ENCODE measurements around the gene CC2D2B. TPM values are rescaled to one million over a fixed set of nuclear protein-coding genes. Genes with fewer than 3 reads are reported as not detected.
"Not testable (repeated sequence)": the region's sequence is repeated elsewhere in the genome, so short reads cannot be mapped to it uniquely, and the experiment has no call there.

The CC2D2B gene
- polyA plus RNA-seq, 2 donors = 0.13 to 0.28 TPM

DNA sequence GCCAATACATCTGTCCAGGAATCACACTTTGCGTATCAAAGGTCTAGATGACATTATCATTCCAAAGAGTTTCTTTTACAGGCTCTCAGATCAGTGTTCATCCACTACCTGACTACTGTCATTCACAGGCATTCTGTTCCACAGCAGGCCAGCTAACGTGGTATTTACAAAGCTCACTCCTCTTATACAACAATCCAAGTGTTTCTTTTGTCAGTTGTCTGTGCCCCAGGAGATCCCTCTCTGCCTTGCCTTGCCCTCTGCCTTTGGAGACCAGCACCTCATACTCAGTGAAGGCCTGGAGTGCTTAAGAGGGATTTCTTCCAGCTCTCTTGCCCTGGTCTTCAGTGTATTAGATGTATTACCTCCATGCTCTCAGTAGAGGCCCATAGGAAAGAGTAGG, 34.6 kb upstream of the CC2D2B start:
- Histone ChIP-seq H3K27ac (ENCODE audit: low read depth in 2 of 2, low read length in 1 of 2) (no peak overlapping the region), H3K4me1 (ENCODE audit: control insufficient read depth in 2 of 2, insufficient read depth in 2 of 2, low read length in 1 of 2) (no peaks in the 10 kb centered on the region), H3K36me3 (ENCODE audit: control insufficient read depth in 2 of 2, insufficient read depth in 2 of 2, low read length in 1 of 2) (peaks cover 0 to 2% of the 10 kb centered on the region in 2 donors), H3K4me3 (ENCODE audit: low read depth in 1 of 2, low read length in 2 of 2) (no peak overlapping the region), H3K27me3 (ENCODE audit: control insufficient read depth in 1 of 2, insufficient read depth in 2 of 2, low read length in 2 of 2) (no peaks in the 10 kb centered on the region), H3K9me3 (ENCODE audit: control insufficient read depth in 2 of 2, insufficient read depth in 1 of 2, low read depth in 1 of 2, low read length in 1 of 2) (no peaks in the 10 kb centered on the region)
- 96 to 97% methylated on average over 2 of the region's 2 CpGs for WGBS, 2 donors

DNA sequence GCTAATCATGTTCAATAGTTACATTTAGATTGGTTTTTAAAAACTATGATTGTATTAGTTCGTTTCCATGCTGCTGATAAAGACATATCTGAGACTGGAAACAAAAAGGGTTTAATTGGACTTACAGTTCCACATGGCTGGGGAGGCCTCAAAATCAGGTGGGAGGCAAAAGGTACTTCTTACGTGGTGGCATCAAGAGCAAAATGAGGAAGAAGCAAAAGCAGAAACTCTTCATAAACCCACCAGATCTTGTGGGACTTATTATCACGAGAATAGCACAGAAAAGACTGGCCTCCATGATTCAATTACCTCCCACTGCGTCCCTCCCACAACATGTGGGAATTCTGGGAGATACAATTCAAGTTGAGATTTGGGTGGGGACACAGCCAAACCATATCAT, 34.1 kb upstream of the CC2D2B start:
- Histone ChIP-seq H3K9me3 (ENCODE audit: control insufficient read depth in 2 of 2, insufficient read depth in 1 of 2, low read depth in 1 of 2, low read length in 1 of 2) (no peaks in the 10 kb centered on the region), H3K36me3 (ENCODE audit: control insufficient read depth in 2 of 2, insufficient read depth in 2 of 2, low read length in 1 of 2) (peaks cover 0 to 2% of the 10 kb centered on the region in 2 donors), H3K4me1 (ENCODE audit: control insufficient read depth in 2 of 2, insufficient read depth in 2 of 2, low read length in 1 of 2) (no peaks in the 10 kb centered on the region), H3K27me3 (ENCODE audit: control insufficient read depth in 1 of 2, insufficient read depth in 2 of 2, low read length in 2 of 2) (no peaks in the 10 kb centered on the region), H3K27ac (ENCODE audit: low read depth in 2 of 2, low read length in 1 of 2) (no peak overlapping the region), H3K4me3 (ENCODE audit: low read depth in 1 of 2, low read length in 2 of 2) (no peak overlapping the region)
- WGBS, 2 donors = 92 to 94% methylated on average over 4 of the region's 4 CpGs

DNA sequence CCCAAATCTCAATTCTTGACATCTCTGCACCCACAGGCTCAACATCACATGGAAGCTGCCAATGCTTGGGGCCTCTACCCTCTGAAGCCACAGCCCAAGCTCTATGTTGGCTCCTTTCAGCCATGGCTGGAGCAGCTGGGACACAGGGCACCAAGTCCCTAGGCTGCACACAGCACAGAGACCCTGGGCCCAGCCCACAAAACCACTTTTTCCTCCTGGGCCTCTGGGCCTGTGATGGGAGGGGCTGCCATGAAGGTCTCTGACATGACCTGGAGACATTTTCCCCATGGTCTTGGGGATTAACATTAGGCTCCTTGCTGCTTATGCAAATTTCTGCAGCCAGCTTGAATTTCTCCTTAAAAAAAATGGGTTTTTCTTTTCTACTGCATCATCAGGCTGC, 33.0 kb upstream of the CC2D2B start:
- not testable (repeated sequence) for H3K36me3 ChIP-seq (ENCODE audit: control insufficient read depth in 2 of 2, insufficient read depth in 2 of 2, low read length in 1 of 2); H3K9me3 ChIP-seq (ENCODE audit: control insufficient read depth in 2 of 2, insufficient read depth in 1 of 2, low read depth in 1 of 2, low read length in 1 of 2); H3K27ac ChIP-seq (ENCODE audit: low read depth in 2 of 2, low read length in 1 of 2); H3K4me3 ChIP-seq (ENCODE audit: low read depth in 1 of 2, low read length in 2 of 2); H3K27me3 ChIP-seq (ENCODE audit: control insufficient read depth in 1 of 2, insufficient read depth in 2 of 2, low read length in 2 of 2); H3K4me1 ChIP-seq (ENCODE audit: control insufficient read depth in 2 of 2, insufficient read depth in 2 of 2, low read length in 1 of 2)

DNA sequence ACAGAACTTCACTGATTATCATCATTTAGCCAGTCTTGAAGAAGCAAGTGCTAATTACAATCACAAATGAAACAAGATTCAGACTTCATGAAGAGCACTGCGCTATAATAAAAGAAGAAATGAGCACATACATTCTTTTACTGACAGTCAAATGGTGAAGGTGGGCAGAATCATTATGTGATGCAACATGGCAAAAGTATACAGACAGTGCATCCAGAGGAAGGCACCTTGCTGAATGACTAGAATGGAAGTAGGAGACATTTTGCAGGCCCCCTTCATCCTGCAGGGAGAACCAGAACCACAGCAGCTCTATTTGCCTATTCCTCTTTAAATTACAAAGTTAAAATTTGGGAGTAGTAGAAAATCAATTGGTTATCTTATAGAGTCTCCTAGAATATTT, 31.0 kb upstream of the CC2D2B start:
- Histone ChIP-seq H3K9me3 (ENCODE audit: control insufficient read depth in 2 of 2, insufficient read depth in 1 of 2, low read depth in 1 of 2, low read length in 1 of 2) (no peaks in the 10 kb centered on the region), H3K36me3 (ENCODE audit: control insufficient read depth in 2 of 2, insufficient read depth in 2 of 2, low read length in 1 of 2) (peaks cover 0 to 2% of the 10 kb centered on the region in 2 donors), H3K27me3 (ENCODE audit: control insufficient read depth in 1 of 2, insufficient read depth in 2 of 2, low read length in 2 of 2) (no peaks in the 10 kb centered on the region), H3K27ac (ENCODE audit: low read depth in 2 of 2, low read length in 1 of 2) (no peak overlapping the region), H3K4me3 (ENCODE audit: low read depth in 1 of 2, low read length in 2 of 2) (no peak overlapping the region), H3K4me1 (ENCODE audit: control insufficient read depth in 2 of 2, insufficient read depth in 2 of 2, low read length in 1 of 2) (no peaks in the 10 kb centered on the region)
- WGBS, 2 donors = 99 to 100% methylated on average over 1 of the region's 1 CpG

DNA sequence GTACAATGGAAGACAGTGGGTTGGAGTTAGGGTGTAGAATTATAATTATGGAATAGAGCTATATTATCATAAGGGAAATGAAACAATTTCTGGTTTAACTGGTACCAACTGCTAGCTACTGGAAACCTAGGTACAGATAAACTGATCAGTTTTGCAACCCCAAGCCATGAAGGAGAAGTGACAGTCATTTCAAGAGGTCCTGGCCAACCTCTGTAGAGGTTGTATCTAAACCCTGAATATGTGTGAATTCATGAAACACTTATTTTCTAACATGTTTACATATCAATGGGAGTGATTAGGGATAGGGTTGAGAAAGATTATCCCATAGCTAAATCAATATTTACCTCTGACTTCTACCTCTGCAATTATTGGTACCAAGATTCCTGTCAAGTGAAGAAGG, 29.9 kb upstream of the CC2D2B start:
- Histone ChIP-seq H3K4me3 (ENCODE audit: low read depth in 1 of 2, low read length in 2 of 2) (no peak overlapping the region), H3K36me3 (ENCODE audit: control insufficient read depth in 2 of 2, insufficient read depth in 2 of 2, low read length in 1 of 2) (peaks cover 0 to 2% of the 10 kb centered on the region in 2 donors), H3K9me3 (ENCODE audit: control insufficient read depth in 2 of 2, insufficient read depth in 1 of 2, low read depth in 1 of 2, low read length in 1 of 2) (no peaks in the 10 kb centered on the region), H3K27me3 (ENCODE audit: control insufficient read depth in 1 of 2, insufficient read depth in 2 of 2, low read length in 2 of 2) (no peaks in the 10 kb centered on the region), H3K27ac (ENCODE audit: low read depth in 2 of 2, low read length in 1 of 2) (no peak overlapping the region), H3K4me1 (ENCODE audit: control insufficient read depth in 2 of 2, insufficient read depth in 2 of 2, low read length in 1 of 2) (no peaks in the 10 kb centered on the region)

DNA sequence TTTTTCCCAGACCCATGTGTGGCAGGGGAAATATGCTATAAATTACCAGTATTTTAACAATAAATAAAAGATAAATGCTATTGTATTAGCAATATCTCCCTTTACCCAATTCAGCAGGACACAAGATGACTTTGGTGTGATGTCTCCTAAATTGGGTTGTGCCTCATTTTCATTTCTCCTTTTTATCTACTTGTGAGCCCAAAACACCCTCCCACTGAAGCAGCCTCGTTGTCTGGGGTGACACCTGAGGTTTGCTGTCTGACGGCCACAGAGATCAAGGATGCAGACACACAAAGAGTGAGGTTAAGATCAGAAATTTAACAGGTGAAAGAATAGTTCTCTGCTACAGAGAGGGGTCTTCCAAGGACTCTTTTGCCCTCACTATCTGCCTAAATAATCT, 27.1 kb upstream of the CC2D2B start:
- no peaks in the 10 kb centered on the region for H3K4me1 ChIP-seq (ENCODE audit: control insufficient read depth in 2 of 2, insufficient read depth in 2 of 2, low read length in 1 of 2)
- WGBS, 2 donors = 69 to 83% methylated on average over 2 of the region's 2 CpGs
- no peaks in the 10 kb centered on the region for H3K36me3 ChIP-seq (ENCODE audit: control insufficient read depth in 2 of 2, insufficient read depth in 2 of 2, low read length in 1 of 2)
- H3K27ac ChIP-seq (ENCODE audit: low read depth in 2 of 2, low read length in 1 of 2) = no peak overlapping the region
- H3K27me3 ChIP-seq (ENCODE audit: control insufficient read depth in 1 of 2, insufficient read depth in 2 of 2, low read length in 2 of 2) = no peaks in the 10 kb centered on the region
- no peak overlapping the region for H3K4me3 ChIP-seq (ENCODE audit: low read depth in 1 of 2, low read length in 2 of 2)
- H3K9me3 ChIP-seq (ENCODE audit: control insufficient read depth in 2 of 2, insufficient read depth in 1 of 2, low read depth in 1 of 2, low read length in 1 of 2) = no peaks in the 10 kb centered on the region

DNA sequence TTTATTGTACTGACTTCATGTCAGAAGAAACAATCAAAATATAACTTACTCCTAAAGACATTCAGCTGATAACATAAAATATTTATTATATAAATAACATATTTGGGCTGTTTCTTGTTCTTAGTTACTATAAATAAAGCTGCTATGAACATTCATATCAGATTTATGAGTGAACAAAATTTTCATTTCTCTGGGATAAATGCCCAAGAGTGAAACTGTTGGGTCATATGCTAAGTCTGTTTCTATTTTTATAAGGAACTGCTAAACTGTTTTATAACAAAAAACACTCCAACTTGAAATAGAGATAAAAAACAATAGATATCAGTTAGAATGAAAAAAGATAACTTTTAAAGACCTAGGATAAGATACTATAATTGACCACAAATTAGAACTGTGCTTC, 26.5 kb upstream of the CC2D2B start:
- H3K27ac ChIP-seq (ENCODE audit: low read depth in 2 of 2, low read length in 1 of 2) = no peak overlapping the region

DNA sequence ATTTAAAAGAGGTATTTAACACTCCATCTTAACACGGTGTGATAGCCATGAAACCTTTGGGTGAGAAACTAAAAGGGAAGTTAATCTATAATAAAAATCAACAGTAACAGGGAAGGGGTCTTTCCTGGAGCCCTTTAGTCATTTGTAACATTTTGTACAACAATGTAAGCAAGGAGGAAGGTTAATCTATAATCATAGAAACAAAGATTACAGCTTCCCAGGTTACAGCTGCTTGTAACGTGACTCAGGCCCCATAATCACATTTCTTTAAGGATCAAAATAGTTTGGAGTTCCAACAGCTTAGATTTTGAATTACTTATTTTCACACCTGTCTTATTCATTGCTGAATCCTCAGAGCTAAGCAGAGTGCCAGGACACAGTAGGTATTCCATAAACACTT, 17.9 kb upstream of the CC2D2B start:
- no peak overlapping the region for H3K4me3 ChIP-seq (ENCODE audit: low read depth in 1 of 2, low read length in 2 of 2)
- H3K27ac ChIP-seq (ENCODE audit: low read depth in 2 of 2, low read length in 1 of 2) = no peak overlapping the region
- WGBS, 2 donors = 74% methylated on average over 2 of the region's 2 CpGs
- no peaks in the 10 kb centered on the region for H3K9me3 ChIP-seq (ENCODE audit: control insufficient read depth in 2 of 2, insufficient read depth in 1 of 2, low read depth in 1 of 2, low read length in 1 of 2)
- no peaks in the 10 kb centered on the region for H3K4me1 ChIP-seq (ENCODE audit: control insufficient read depth in 2 of 2, insufficient read depth in 2 of 2, low read length in 1 of 2)
- H3K36me3 ChIP-seq (ENCODE audit: control insufficient read depth in 2 of 2, insufficient read depth in 2 of 2, low read length in 1 of 2) = no peaks in the 10 kb centered on the region
- H3K27me3 ChIP-seq (ENCODE audit: control insufficient read depth in 1 of 2, insufficient read depth in 2 of 2, low read length in 2 of 2) = no peaks in the 10 kb centered on the region

More for the DNA sequence above, 26.5 kb upstream of the CC2D2B start:
- Histone ChIP-seq H3K36me3 (ENCODE audit: control insufficient read depth in 2 of 2, insufficient read depth in 2 of 2, low read length in 1 of 2) (no peaks in the 10 kb centered on the region), H3K4me1 (ENCODE audit: control insufficient read depth in 2 of 2, insufficient read depth in 2 of 2, low read length in 1 of 2) (no peaks in the 10 kb centered on the region), H3K4me3 (ENCODE audit: low read depth in 1 of 2, low read length in 2 of 2) (no peak overlapping the region), H3K27me3 (ENCODE audit: control insufficient read depth in 1 of 2, insufficient read depth in 2 of 2, low read length in 2 of 2) (no peaks in the 10 kb centered on the region), H3K9me3 (ENCODE audit: control insufficient read depth in 2 of 2, insufficient read depth in 1 of 2, low read depth in 1 of 2, low read length in 1 of 2) (no peaks in the 10 kb centered on the region)

DNA sequence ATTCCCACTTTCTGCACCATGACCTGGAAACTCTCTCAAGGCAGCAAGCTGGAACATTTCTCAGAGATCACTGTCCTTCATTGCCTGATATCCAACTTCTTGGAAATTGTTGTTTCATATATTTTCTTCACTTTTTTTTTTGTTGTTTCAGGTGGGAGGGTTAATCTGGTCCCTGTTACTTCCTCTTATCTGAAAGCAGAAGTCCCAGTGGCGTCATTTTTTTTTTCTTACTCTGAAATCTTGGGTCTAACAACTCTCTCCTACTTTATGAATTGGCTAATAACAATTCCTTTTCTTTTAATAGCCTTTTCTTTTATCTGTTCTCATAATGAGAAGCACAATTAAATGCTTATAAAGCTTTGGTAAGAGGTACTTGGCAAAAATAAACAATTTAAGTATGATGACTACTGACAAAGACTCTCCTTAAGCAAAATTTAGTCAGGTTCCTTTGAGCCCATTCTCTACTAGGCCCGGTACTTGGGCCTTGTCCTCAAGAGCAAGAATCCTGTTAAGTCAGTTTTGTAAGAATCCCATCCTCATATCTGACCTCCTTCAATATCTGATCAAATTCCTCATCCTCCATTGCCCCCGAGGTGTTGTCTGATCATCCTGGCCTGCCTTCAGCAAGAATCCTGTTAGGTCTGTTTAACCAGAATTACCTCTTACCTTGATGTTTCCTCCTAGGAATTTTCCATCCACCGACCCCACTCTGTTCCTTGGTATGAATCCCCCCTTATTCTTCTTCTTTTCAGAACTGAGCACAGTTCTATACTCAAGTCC, 11.5 kb upstream of the CC2D2B start:
- Histone ChIP-seq H3K9me3 (ENCODE audit: control insufficient read depth in 2 of 2, insufficient read depth in 1 of 2, low read depth in 1 of 2, low read length in 1 of 2) (no peaks in the 10 kb centered on the region), H3K27ac (ENCODE audit: low read depth in 2 of 2, low read length in 1 of 2) (no peak overlapping the region), H3K4me3 (ENCODE audit: low read depth in 1 of 2, low read length in 2 of 2) (no peak overlapping the region), H3K36me3 (ENCODE audit: control insufficient read depth in 2 of 2, insufficient read depth in 2 of 2, low read length in 1 of 2) (no peaks in the 10 kb centered on the region), H3K27me3 (ENCODE audit: control insufficient read depth in 1 of 2, insufficient read depth in 2 of 2, low read length in 2 of 2) (no peaks in the 10 kb centered on the region), H3K4me1 (ENCODE audit: control insufficient read depth in 2 of 2, insufficient read depth in 2 of 2, low read length in 1 of 2) (no peaks in the 10 kb centered on the region)
- 84 to 93% methylated on average over 4 of the region's 4 CpGs for WGBS, 2 donors

DNA sequence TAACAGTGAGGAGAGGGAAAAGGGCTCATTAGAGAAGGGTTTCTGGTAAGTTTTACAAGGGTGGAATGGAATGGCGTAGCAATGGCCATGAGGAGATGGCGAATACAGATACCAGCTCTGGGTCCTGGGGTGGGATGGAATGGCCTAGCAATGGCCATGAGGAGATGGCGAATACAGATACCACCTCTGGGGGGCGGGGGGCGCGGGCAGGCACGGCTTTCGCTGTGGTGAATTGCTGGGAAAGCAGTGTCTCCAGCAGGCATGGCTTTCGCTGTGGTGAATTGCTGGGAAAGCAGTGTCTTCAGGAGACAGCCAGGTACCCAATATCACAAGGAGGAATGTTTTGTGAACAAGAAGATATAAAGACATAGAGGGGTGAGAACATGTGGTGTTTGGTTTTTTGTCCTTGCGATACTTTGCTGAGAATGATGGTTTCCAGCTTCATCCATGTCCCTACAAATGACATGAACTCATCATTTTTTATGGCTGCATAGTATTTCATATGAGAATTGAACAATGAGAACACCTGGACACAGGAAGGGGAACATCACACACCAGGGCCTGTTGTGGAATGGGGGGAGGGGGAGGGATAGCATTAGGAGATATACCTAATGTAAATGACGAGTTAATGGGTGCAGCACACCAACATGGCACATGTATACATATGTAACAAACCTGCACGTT, 1.7 kb upstream of the CC2D2B start:
- H3K4me1 ChIP-seq (ENCODE audit: control insufficient read depth in 2 of 2, insufficient read depth in 2 of 2, low read length in 1 of 2); H3K36me3 ChIP-seq (ENCODE audit: control insufficient read depth in 2 of 2, insufficient read depth in 2 of 2, low read length in 1 of 2); H3K4me3 ChIP-seq (ENCODE audit: low read depth in 1 of 2, low read length in 2 of 2); H3K9me3 ChIP-seq (ENCODE audit: control insufficient read depth in 2 of 2, insufficient read depth in 1 of 2, low read depth in 1 of 2, low read length in 1 of 2); H3K27ac ChIP-seq (ENCODE audit: low read depth in 2 of 2, low read length in 1 of 2); H3K27me3 ChIP-seq (ENCODE audit: control insufficient read depth in 1 of 2, insufficient read depth in 2 of 2, low read length in 2 of 2): not testable (repeated sequence)
- WGBS, 2 donors = 97 to 98% methylated on average over 12 of the region's 12 CpGs
